Hindlimb muscle (tissue), 1 donor: ENCODE measurements around the gene COL17A1. TPM values are rescaled to one million over a fixed set of nuclear protein-coding genes. Genes with fewer than 3 reads are reported as not detected.

Experiments used
- DNase-seq: peaks from one replicate; pipeline ENCODE4 v3.0.0-alpha.2; 2013
- polyA plus RNA-seq: library from polyadenylated mRNA; unstranded; fragments of 120-200 nt; gene quantifications from one replicate; pipeline ENCODE4 v1.2.1, GENCODE V29; 2013; ENCODE audit not compliant: insufficient read length

Gene COL17A1
- polyA plus RNA-seq, 1 donor, result 1.3 TPM

GRCh38 chr10:103985726-103986125 is 100.0 kb downstream of the COL17A1 start:
- DNase-seq, result no peak

GRCh38 chr10:103983367-103983911 is 102.2 kb downstream of the COL17A1 start:
- no peak for DNase-seq

DNA sequence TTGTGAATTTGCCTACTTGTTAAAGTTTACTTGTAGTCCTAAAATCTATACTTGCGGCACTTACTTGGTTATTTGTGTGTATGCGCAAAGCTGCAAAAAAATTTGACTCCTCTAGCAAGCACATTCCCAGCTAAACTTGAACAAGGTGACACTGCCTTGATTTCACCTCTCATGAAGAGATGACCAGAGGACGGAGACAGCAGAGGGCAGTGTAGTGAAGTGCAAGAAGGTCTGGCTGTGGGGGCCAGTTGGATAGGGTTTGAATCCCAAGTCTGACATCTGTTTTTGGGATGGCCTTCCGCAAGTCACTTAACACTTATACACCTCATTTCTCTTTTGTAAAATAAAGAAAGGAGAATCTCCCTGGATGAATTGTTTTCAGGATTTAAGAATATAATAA is 103.0 kb downstream of the COL17A1 start:
- no peak for DNase-seq

Other genes with a start within 250 kb of the COL17A1 start
- gene SH3PXD2A, start 230.3 kb downstream of the COL17A1 start, polyA plus RNA-seq, result 81.1 TPM
- 20.4 TPM for gene STN1, start 167.7 kb downstream of the COL17A1 start, polyA plus RNA-seq
- gene SLK, start 118.7 kb downstream of the COL17A1 start, polyA plus RNA-seq, result 26.2 TPM
- 5.6 TPM for gene SFR1, start 36.3 kb upstream of the COL17A1 start, polyA plus RNA-seq
- gene CFAP43, start 146.5 kb upstream of the COL17A1 start, polyA plus RNA-seq, result 0.39 TPM
- gene GSTO1, start 169.0 kb upstream of the COL17A1 start, polyA plus RNA-seq, result 39.1 TPM
- gene GSTO2, start 183.3 kb upstream of the COL17A1 start, polyA plus RNA-seq, result 1.1 TPM